Loucy (cell line): ENCODE results near the gene STX18.

Experiments
- EZH2phosphoT487 ChIP-seq: fragments of 200-600 bp; IDR thresholded peaks from 2 replicates; pipeline ENCODE4 v1.6.1; 2018; ENCODE audit warnings: antibody characterized with exemption, mild to moderate bottlenecking, moderate library complexity, borderline replicate concordance
- TF ChIP-seq, protein P1 (sequence below): fragments of 200-600 bp; sonication (generic); conservative IDR thresholded peaks from 2 replicates; pipeline ENCODE4 v1.5.1; 2014; ENCODE audit warnings: mild to moderate bottlenecking, antibody characterized with exemption, low read length

DNA sequence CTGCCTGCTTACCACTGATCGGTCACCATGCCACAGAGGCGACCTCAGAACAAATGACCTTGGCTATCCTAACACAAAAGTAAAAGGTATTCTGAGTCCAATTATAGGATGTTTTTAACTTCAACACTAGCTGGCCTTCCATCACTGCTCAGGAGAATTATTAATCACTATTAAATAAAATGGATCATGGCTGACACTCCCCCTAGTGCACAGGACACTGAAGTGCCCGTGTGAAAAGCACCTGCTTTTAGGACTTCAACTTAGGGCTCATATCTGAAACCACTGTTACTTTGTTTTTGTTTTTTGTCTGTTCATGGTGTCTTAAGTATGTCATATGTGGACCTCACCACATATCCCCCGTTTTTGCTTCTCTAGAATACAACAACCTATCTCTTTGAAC is 33.9 kb downstream of the STX18 start:
- TF ChIP-seq, protein P1, sequence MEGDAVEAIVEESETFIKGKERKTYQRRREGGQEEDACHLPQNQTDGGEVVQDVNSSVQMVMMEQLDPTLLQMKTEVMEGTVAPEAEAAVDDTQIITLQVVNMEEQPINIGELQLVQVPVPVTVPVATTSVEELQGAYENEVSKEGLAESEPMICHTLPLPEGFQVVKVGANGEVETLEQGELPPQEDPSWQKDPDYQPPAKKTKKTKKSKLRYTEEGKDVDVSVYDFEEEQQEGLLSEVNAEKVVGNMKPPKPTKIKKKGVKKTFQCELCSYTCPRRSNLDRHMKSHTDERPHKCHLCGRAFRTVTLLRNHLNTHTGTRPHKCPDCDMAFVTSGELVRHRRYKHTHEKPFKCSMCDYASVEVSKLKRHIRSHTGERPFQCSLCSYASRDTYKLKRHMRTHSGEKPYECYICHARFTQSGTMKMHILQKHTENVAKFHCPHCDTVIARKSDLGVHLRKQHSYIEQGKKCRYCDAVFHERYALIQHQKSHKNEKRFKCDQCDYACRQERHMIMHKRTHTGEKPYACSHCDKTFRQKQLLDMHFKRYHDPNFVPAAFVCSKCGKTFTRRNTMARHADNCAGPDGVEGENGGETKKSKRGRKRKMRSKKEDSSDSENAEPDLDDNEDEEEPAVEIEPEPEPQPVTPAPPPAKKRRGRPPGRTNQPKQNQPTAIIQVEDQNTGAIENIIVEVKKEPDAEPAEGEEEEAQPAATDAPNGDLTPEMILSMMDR: peak; percentile 62
- TF ChIP-seq EZH2phosphoT487: no peak
